Measurements from ENCODE around the gene NTRK3.

GRCh38 chr15:88220443-88221335, 35.9 kb downstream of the NTRK3 start:
- no peak for TF ChIP-seq CTCF (conservative IDR thresholded peaks at IDR 0.05; ENCODE audit: low read length)
- no peak for TF ChIP-seq EZH2phosphoT487 (IDR thresholded peaks at IDR 0.05; ENCODE audit: borderline replicate concordance)

Data from Loucy (cell line).